Measurements from ENCODE around the gene SCGB3A2. TPM values are rescaled to one million over a fixed set of nuclear protein-coding genes. Genes with fewer than 3 reads are reported as not detected.

SCGB3A2 gene
- total and polyA plus RNA-seq, 2 of the 8 experiments (the other 6 are each of a cell fraction or from before 2014, with no cell fraction given) = 47.1 to 63.6 TPM

DNA sequence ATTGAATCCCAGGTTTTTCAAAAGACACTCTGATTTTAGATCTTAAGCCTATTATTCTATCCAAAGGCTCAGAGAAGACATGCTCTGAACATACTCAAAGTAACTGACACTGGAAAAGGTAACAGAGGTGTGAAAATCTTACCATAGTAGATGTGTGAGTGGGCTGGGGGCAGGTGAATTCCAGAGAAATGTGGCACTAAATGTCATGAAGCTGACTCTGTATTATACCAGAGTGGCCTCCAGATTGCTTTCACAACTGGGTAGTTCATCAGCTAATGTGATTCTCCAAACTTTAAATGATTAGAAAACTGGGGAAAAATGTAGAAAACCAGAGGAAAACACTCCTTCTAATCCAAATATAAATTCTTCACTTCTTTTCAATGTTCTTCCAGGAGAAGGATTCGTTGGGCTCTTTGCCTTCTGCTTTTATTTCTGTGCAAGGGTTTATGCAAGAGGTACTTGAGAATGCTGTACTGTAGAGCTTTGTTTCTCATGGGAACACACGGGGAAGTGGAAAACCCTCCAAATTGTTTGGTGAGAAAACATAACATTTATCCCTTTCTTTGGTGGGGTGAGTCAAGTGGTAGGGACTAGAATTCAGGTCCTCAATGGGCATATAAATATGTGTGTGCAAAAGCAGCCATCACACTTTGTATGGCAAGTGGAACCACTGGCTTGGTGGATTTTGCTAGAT is at the start of gene SCGB3A2 (continued):
- TF ChIP-seq, protein P1, sequence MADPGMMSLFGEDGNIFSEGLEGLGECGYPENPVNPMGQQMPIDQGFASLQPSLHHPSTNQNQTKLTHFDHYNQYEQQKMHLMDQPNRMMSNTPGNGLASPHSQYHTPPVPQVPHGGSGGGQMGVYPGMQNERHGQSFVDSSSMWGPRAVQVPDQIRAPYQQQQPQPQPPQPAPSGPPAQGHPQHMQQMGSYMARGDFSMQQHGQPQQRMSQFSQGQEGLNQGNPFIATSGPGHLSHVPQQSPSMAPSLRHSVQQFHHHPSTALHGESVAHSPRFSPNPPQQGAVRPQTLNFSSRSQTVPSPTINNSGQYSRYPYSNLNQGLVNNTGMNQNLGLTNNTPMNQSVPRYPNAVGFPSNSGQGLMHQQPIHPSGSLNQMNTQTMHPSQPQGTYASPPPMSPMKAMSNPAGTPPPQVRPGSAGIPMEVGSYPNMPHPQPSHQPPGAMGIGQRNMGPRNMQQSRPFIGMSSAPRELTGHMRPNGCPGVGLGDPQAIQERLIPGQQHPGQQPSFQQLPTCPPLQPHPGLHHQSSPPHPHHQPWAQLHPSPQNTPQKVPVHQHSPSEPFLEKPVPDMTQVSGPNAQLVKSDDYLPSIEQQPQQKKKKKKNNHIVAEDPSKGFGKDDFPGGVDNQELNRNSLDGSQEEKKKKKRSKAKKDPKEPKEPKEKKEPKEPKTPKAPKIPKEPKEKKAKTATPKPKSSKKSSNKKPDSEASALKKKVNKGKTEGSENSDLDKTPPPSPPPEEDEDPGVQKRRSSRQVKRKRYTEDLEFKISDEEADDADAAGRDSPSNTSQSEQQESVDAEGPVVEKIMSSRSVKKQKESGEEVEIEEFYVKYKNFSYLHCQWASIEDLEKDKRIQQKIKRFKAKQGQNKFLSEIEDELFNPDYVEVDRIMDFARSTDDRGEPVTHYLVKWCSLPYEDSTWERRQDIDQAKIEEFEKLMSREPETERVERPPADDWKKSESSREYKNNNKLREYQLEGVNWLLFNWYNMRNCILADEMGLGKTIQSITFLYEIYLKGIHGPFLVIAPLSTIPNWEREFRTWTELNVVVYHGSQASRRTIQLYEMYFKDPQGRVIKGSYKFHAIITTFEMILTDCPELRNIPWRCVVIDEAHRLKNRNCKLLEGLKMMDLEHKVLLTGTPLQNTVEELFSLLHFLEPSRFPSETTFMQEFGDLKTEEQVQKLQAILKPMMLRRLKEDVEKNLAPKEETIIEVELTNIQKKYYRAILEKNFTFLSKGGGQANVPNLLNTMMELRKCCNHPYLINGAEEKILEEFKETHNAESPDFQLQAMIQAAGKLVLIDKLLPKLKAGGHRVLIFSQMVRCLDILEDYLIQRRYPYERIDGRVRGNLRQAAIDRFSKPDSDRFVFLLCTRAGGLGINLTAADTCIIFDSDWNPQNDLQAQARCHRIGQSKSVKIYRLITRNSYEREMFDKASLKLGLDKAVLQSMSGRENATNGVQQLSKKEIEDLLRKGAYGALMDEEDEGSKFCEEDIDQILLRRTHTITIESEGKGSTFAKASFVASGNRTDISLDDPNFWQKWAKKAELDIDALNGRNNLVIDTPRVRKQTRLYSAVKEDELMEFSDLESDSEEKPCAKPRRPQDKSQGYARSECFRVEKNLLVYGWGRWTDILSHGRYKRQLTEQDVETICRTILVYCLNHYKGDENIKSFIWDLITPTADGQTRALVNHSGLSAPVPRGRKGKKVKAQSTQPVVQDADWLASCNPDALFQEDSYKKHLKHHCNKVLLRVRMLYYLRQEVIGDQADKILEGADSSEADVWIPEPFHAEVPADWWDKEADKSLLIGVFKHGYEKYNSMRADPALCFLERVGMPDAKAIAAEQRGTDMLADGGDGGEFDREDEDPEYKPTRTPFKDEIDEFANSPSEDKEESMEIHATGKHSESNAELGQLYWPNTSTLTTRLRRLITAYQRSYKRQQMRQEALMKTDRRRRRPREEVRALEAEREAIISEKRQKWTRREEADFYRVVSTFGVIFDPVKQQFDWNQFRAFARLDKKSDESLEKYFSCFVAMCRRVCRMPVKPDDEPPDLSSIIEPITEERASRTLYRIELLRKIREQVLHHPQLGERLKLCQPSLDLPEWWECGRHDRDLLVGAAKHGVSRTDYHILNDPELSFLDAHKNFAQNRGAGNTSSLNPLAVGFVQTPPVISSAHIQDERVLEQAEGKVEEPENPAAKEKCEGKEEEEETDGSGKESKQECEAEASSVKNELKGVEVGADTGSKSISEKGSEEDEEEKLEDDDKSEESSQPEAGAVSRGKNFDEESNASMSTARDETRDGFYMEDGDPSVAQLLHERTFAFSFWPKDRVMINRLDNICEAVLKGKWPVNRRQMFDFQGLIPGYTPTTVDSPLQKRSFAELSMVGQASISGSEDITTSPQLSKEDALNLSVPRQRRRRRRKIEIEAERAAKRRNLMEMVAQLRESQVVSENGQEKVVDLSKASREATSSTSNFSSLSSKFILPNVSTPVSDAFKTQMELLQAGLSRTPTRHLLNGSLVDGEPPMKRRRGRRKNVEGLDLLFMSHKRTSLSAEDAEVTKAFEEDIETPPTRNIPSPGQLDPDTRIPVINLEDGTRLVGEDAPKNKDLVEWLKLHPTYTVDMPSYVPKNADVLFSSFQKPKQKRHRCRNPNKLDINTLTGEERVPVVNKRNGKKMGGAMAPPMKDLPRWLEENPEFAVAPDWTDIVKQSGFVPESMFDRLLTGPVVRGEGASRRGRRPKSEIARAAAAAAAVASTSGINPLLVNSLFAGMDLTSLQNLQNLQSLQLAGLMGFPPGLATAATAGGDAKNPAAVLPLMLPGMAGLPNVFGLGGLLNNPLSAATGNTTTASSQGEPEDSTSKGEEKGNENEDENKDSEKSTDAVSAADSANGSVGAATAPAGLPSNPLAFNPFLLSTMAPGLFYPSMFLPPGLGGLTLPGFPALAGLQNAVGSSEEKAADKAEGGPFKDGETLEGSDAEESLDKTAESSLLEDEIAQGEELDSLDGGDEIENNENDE (IDR thresholded peaks at IDR 0.05; ENCODE audit: insufficient replicate concordance, low read length) = no peak
- TF ChIP-seq SIN3A (conservative IDR thresholded peaks at IDR 0.05 in 1 of 2, IDR thresholded peaks at IDR 0.05 in 1 of 2; ENCODE audit: low read depth in 1 of 2, low read length in 2 of 2) = no peak
